Bronchus fibroblast of lung (primary cell): ENCODE data around the gene ZNF566. TPM values are rescaled to one million over a fixed set of nuclear protein-coding genes. Genes with fewer than 3 reads are reported as not detected.

Source experiments
- total RNA-seq: library from RNA; depleted of rRNA; stranded (reverse); fragments of >200 nt; gene quantifications from 2 replicates; pipeline ENCODE4 v1.2.3, GENCODE V29; 2015

The ZNF566 gene
- total RNA-seq: 2.8 and 3.4 TPM in 2 replicates

GRCh38 chr19:36489118-36489919 lies at the start of gene ZNF566:
Gene ZNF566 (minus strand): TSS chr19:36489561. CDS start chr19:36476557, 13,004 bp downstream.

GRCh38 chr19:36528194-36528920 lies 39.0 kb upstream of the ZNF566 start, which contains the start of gene ZNF260:
Gene ZNF260 (minus strand): TSS chr19:36528271. CDS start chr19:36515238, 13,033 bp downstream.

GRCh38 chr19:36418287-36419001 lies 70.9 kb downstream of the ZNF566 start, which contains the start of gene ZFP82:
Gene ZFP82 (minus strand): TSS chr19:36418644. CDS start chr19:36409789, 8,855 bp downstream.

Other genes with a start within 250 kb of the ZNF566 start
- 0.84 and 1.0 TPM in 2 replicates for gene ZFP14, start 110.4 kb downstream of the ZNF566 start, total RNA-seq
- 1.8 and 2.4 TPM in 2 replicates for gene ZFP82, start 70.9 kb downstream of the ZNF566 start, total RNA-seq
- gene ZNF260, start 38.7 kb upstream of the ZNF566 start, total RNA-seq: 6.5 and 6.6 TPM in 2 replicates
- gene ZNF529, start 83.7 kb upstream of the ZNF566 start, total RNA-seq: 4.2 and 7.6 TPM in 2 replicates
- 5.4 and 6.2 TPM in 2 replicates for gene ZNF382, start 115.8 kb upstream of the ZNF566 start, total RNA-seq
- gene ZNF461, start 177.3 kb upstream of the ZNF566 start, total RNA-seq: 2.7 and 4.5 TPM in 2 replicates
- gene ZNF567, start 198.1 kb upstream of the ZNF566 start, total RNA-seq: 2.4 and 2.7 TPM in 2 replicates